SK-N-SH treated with all-trans-retinoic acid at 6 μM for 48 hours (cell line): ENCODE results near the gene AUTS2.

Source experiments
- ATAC-seq: fragments of 200-7000 bp; cut with Tn5 transposase; 3 replicates; pipeline ENCODE4 v1.9.1; 2020; ENCODE audit warnings: mild to moderate bottlenecking, moderate library complexity
- ARNTL ChIP-seq: fragments of 450-650 bp; formaldehyde crosslinking; IDR thresholded peaks from 2 replicates; pipeline ENCODE4 v1.5.0; 2020; ENCODE audit warnings: low read depth, mild to moderate bottlenecking, moderate library complexity, borderline replicate concordance
- CSDC2 ChIP-seq: fragments of 250-450 bp; sonication (Bioruptor Pico); IDR thresholded peaks from 2 replicates; pipeline ENCODE4 v1.5.0; 2020; ENCODE audit warnings: mild to moderate bottlenecking, moderate library complexity
- CSRNP3 ChIP-seq: fragments of 250-450 bp; sonication (Bioruptor Pico); IDR thresholded peaks from 2 replicates; pipeline ENCODE4 v1.5.1; 2021; ENCODE audit warnings: mild to moderate bottlenecking, moderate library complexity
- GLIS3 ChIP-seq: fragments of 250-450 bp; sonication (Bioruptor Pico); IDR thresholded peaks from 2 replicates; pipeline ENCODE4 v1.5.0; 2020; ENCODE audit warnings: mild to moderate bottlenecking, moderate library complexity
- ISL1 ChIP-seq: fragments of 250-450 bp; sonication (Bioruptor Pico); IDR thresholded peaks from 2 replicates; pipeline ENCODE4 v2.1.2; 2022; ENCODE audit warnings: mild to moderate bottlenecking, moderate library complexity
- OSR1 ChIP-seq: fragments of 250-450 bp; sonication (Bioruptor Pico); IDR thresholded peaks from 2 replicates; pipeline ENCODE4 v1.8.0; 2022; ENCODE audit warnings: moderate library complexity, mild to moderate bottlenecking, inconsistent platforms
- PATZ1 ChIP-seq: fragments of 250-450 bp; sonication (Bioruptor Pico); IDR thresholded peaks from 2 replicates; pipeline ENCODE4 v1.8.0; 2020; ENCODE audit warnings: mild to moderate bottlenecking, moderate library complexity, borderline replicate concordance
- POU6F1 ChIP-seq: fragments of 250-450 bp; sonication (Bioruptor Pico); IDR thresholded peaks from 2 replicates; pipeline ENCODE4 v1.8.0; 2021; ENCODE audit warnings: low read depth, mild to moderate bottlenecking, moderate library complexity, borderline replicate concordance
- PPARA ChIP-seq: fragments of 250-450 bp; sonication (Bioruptor Pico); IDR thresholded peaks from 2 replicates; pipeline ENCODE4 v1.5.0; 2020; ENCODE audit warnings: mild to moderate bottlenecking, borderline replicate concordance
- RARB ChIP-seq: fragments of 250-450 bp; sonication (Bioruptor Pico); IDR thresholded peaks from 2 replicates; pipeline ENCODE4 v1.8.0; 2021; ENCODE audit warnings: mild to moderate bottlenecking, moderate library complexity
- SNAI2 ChIP-seq: fragments of 250-450 bp; sonication (Bioruptor Pico); IDR thresholded peaks from 2 replicates; pipeline ENCODE4 v1.5.0; 2020; ENCODE audit warnings: mild to moderate bottlenecking, moderate library complexity
- TCF4 ChIP-seq: fragments of 250-450 bp; sonication (Bioruptor Pico); IDR thresholded peaks from 2 replicates; pipeline ENCODE4 v1.8.0; 2021; ENCODE audit warnings: mild to moderate bottlenecking, moderate library complexity, borderline replicate concordance
- TSHZ2 ChIP-seq: fragments of 250-450 bp; sonication (Bioruptor Pico); IDR thresholded peaks from 2 replicates; pipeline ENCODE4 v1.5.0; 2020; ENCODE audit warnings: mild to moderate bottlenecking, moderate library complexity
- ZFP3 ChIP-seq: fragments of 250-450 bp; sonication (Bioruptor Pico); IDR thresholded peaks from 2 replicates; pipeline ENCODE4 v1.5.0; 2020; ENCODE audit warnings: mild to moderate bottlenecking, moderate library complexity
- ZFP30 ChIP-seq: fragments of 450-650 bp; formaldehyde crosslinking; IDR thresholded peaks from 2 replicates; pipeline ENCODE4 v1.5.0; 2022; ENCODE audit warnings: mild to moderate bottlenecking, moderate library complexity
- ZNF565 ChIP-seq: fragments of 450-650 bp; formaldehyde crosslinking; conservative IDR thresholded peaks from 2 replicates; pipeline ENCODE4 v1.5.0; 2020; ENCODE audit warnings: low read depth, mild to moderate bottlenecking, moderate library complexity
- ZNF70 ChIP-seq: fragments of 450-650 bp; formaldehyde crosslinking; IDR thresholded peaks from 2 replicates; pipeline ENCODE4 v1.5.0; 2020; ENCODE audit warnings: mild to moderate bottlenecking, moderate library complexity
- ZNF8 ChIP-seq: fragments of 450-650 bp; formaldehyde crosslinking; IDR thresholded peaks from 2 replicates; pipeline ENCODE4 v1.5.0; 2020; ENCODE audit warnings: mild to moderate bottlenecking, moderate library complexity

Gene AUTS2

GRCh38 chr7:69843653-69844052 lies 245.4 kb downstream of the AUTS2 start (continued):
- TF ChIP-seq TCF4 (no peak), ARNTL (CRISPR knock-in tag) (no peak), RARB (CRISPR knock-in tag) (no peak)

DNA sequence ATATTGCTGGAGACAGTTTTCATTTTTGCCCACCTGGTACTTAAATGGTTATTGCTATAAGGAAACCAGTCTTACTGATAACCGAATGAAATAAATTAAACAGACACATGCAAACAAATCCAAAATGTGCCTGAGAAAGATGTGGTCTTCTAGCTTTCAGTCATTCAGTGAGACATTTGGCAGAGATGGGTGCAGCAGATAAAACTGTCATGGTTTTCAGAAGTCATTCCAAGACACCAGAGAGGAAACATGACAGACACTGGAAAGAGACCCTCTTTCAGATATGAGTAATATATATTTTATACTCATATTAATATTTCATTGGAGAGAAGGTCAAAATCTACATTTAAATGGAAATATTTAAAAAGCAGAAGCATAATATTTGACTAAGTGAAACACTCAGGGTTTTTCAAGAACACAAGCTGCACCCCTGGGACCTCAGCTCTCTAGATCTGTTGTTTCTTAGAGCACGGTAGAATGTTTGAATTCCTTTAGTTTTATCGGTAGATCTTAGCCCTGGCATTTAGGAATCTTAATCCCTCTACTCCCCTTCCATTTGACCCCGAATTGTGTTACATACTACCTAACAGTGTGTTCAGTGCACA lies 246.1 kb downstream of the AUTS2 start:
- ATAC-seq, result no peak
- TF ChIP-seq PATZ1 (CRISPR knock-in tag) (no peak), TSHZ2 (CRISPR knock-in tag) (no peak), PPARA (CRISPR knock-in tag) (no peak), ZNF565 (CRISPR knock-in tag) (no peak)

- TF ChIP-seq ZNF565 (CRISPR knock-in tag) (no peak), CSRNP3 (CRISPR knock-in tag) (no peak), ZNF70 (no peak), ZFP3 (CRISPR knock-in tag) (no peak), SNAI2 (CRISPR knock-in tag) (no peak), ZNF8 (CRISPR knock-in tag) (no peak), ZFP30 (no peak), POU6F1 (CRISPR knock-in tag) (no peak), GLIS3 (CRISPR knock-in tag) (no peak), CSDC2 (CRISPR knock-in tag) (no peak), ISL1 (no peak), OSR1 (CRISPR knock-in tag) (no peak), ARNTL (CRISPR knock-in tag) (no peak)
- ATAC-seq, result no peak
These were observed 247.6 kb downstream of the AUTS2 start for GRCh38 chr7:69845721-69846495.

GRCh38 chr7:69847921-69848612 lies 249.8 kb downstream of the AUTS2 start:
- ATAC-seq, result no peak
- TF ChIP-seq TSHZ2 (CRISPR knock-in tag) (0 out of 2 replicates have a peak, but pooled peaks have one; percentile 41), CSDC2 (CRISPR knock-in tag) (no peak)
- TF ChIP-seq, all 23 proteins: peak for 1
